NT2/D1 (cell line): Measurements from ENCODE around the gene TMC3.

Experiments used
- SUZ12 ChIP-seq: IDR thresholded peaks from 2 replicates; pipeline ENCODE4 v1.6.1; 2011; ENCODE audit not compliant: insufficient read length, insufficient read depth; ENCODE audit errors: extremely low read depth
- YY1 ChIP-seq: IDR thresholded peaks from 2 replicates; pipeline ENCODE4 v1.6.1; 2011; ENCODE audit not compliant: insufficient read length, insufficient read depth
- ZNF274 ChIP-seq: IDR thresholded peaks from 2 replicates; pipeline ENCODE4 v1.6.1; 2011; ENCODE audit warnings: mild to moderate bottlenecking, low read depth, low read length

DNA sequence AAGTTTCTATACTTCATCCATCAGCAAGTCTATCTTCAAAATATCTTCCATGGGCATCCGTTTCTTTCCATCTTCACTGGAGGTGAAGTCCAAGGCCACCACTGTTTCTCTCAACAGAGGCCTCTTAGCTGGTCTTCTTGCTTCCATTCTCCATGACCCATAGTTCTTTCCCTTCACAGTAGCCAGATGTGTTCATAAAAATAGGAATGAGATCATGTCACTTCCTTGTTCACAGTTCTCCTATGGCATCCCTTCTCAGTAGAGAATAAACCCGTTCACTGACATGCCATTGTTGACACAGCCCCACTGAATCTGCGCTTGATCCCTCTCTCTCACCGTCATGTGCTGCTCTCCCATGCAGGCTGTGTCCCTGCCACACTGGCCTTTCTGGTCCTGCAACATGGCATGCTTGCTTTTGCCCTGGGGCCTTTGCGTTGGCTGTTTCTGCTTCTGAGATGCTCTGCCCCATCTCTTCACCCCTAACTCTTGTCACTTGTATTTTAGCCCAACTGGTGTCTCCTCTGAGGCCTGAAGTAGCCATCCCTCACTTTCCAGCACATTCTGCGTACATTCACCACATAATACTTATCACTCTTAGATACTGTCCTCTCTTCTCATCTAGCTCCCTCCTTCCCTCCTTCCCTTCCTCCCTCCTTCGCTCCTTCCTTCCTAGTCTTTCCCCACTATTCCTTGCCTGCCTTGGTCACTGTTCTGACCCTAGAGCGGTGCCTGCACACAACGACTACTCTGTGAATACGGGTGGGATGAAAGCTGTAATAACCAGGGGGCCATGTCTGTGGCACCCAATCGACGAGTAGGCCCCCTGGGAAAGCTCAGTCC lies 92.0 kb downstream of the TMC3 start:
- TF ChIP-seq ZNF274: no peak
- TF ChIP-seq SUZ12: no peak
- no peak for TF ChIP-seq YY1
